GM19238 (cell line): ENCODE results near the gene IGSF8.
A peak's percentile ranks its signal among the peaks of the same experiment; 100 is the strongest.

Source experiments
- DNase-seq: peaks from one replicate; pipeline ENCODE4 v3.0.0; 2011; ENCODE audit warnings: low spot score; ENCODE audit not compliant: insufficient read length

The IGSF8 gene

DNA sequence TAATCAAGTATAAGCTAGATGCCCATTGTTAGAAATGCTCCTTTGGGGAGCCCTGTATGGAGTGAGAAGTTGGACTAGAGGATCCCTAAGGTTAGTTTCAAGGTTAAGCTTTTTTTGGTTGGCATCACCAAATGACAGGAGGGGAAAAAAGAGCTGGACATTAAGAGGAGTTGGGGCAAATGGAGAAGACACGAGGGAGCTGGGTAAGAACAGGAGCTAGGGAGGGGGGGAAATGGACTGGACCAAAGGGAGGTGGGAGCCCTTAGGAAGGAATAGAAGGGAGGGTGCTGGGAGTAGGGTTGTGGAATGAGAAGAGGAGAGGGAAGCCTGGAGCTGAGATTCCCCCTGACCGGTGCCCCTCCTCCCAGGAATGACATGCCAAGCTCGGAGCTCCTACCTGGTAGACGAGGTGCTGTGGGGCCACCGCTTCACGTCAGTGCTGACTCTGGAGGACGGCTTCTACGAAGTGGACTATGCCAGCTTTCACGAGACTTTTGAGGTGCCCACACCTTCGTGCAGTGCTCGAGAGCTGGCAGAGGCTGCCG is 11.2 kb downstream of the IGSF8 start:
- DNase-seq = no peak

DNA sequence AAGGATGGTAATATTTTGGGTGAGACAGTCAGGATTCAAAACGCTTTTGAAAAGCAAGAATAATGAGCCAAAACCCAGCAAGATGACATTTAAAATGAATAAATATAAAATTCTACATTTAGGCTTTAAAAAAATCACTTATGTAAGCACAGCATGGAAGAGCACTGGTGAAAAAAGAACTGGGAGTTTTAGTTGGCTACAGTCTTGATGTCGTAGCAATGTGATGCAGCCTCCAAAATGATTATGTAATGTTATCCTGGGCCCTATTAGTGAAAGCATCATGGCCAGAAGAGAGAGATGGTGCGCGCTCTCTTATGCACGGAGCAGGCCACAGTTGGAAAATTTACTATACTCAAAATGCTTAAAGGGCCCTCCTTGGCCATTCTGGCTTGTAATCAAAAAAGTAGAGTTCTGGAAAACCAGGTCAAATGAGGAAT is 11.9 kb downstream of the IGSF8 start:
- no peak for DNase-seq

DNA sequence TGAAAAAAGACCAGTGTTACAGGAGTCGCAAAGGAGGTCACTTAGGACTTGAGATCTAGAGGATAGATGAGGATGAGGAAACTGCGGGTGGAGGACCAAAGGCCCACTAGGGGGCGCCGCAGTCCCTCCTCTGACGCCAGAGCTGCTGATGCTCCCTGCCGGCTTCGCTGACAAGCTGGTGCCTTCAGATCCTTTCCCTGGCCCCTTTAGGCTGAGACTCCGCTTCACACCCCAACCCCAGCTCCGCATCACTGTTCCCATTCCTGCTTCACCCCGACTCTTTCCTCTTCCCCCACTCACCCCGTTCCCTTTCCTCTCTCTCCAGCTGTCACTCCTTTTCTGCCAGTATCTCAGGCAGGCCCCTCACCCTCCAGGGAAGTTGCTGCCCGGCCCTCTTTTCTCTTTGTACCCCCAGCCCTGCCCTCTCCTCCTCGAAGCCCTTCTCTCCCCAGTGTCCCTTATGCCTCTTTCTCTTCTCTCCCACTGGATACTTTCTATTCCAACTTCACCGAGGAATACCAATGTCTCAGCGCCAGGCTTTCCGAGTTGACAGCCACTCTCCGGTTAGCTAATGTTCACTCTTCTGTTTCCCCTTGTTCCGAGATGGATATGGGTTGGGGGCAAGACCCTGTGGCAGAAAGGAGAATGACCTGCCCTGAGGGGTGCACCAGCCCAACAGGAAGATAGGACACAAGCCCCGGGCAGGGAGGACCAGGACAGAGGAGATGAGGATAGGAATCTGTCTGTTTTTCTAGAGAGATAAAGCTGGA is 12.5 kb downstream of the IGSF8 start:
- peak; percentile 89 for DNase-seq

DNA sequence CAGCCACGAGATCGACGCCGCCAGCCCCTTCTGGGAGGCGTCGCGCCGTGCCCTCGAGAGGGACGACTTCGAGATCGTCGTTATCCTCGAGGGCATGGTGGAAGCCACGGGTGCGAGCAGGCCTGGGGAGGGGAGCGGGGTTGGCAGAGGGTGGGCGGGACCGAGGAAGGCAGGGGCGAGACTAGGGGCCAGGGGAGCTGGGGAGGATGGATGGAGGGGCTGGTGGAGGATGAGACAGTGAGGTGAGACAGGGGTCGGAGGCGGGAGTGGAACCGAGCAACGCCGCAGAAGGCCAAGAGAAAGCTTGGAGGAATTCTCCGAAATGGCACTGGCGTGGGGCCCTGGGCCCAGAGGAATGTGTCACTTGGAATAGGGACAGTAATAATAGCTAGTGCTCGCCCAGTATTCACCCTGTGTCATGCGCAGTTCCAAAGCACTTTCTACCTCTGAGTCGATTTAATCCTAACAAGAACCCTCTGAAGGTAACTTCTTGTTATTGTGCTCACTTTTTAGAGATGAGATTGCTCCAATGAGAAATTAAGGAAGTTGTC is 13.6 kb downstream of the IGSF8 start:
- no peak for DNase-seq

DNA sequence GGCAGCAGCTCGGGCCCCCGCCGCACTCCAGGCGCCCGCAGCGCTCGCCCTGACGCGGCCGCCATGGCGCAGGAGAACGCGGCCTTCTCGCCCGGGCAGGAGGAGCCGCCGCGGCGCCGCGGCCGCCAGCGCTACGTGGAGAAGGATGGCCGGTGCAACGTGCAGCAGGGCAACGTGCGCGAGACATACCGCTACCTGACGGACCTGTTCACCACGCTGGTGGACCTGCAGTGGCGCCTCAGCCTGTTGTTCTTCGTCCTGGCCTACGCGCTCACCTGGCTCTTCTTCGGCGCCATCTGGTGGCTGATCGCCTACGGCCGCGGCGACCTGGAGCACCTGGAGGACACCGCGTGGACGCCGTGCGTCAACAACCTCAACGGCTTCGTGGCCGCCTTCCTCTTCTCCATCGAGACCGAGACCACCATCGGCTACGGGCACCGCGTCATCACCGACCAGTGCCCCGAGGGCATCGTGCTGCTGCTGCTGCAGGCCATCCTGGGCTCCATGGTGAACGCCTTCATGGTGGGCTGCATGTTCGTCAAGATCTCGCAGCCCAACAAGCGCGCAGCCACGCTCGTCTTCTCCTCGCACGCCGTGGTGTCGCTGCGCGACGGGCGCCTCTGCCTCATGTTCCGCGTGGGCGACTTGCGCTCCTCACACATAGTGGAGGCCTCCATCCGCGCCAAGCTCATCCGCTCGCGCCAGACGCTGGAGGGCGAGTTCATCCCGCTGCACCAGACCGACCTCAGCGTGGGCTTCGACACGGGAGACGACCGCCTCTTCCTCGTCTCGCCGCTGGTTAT is 14.2 kb downstream of the IGSF8 start:
- DNase-seq = peak; percentile 80

DNA sequence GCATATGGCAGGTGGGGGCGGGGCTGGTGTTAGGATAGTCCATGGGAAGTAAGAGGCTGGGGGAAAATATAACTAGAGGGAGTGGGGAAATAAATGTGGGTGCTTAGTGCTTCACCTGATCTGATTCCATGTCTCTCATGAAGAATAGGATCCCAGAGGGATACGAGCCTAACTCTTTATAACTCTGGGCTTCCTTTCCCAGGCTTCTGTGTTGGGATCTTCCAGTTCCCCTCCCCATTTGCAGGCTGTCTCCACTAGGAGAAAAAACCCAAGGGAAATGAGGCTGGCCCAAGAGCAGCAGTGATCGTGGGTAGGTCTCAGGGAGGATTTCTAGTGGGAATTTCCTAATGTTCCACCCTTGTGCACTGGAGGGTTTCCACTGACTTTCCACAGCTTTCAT is 15.5 kb downstream of the IGSF8 start:
- no peak for DNase-seq

DNA sequence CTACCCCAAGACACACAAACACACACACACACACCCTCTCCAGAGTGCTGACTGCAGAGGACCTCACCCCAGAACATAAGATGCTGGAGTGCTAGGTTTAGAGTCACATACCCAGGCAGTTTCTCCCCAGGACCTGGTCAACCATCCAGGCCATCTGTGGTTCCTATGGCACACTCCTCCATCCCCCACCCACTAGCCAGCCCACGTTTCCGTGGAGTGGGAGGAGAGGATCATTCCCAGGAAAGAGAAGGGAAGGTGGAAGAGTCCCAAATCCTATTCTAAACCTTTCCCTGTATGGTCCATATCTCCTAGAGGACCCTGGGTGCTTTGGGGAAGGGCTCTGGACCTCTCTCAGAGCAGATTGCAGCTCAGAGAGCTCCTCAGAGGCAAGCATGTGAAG is 15.9 kb downstream of the IGSF8 start:
- no peak for DNase-seq

DNA sequence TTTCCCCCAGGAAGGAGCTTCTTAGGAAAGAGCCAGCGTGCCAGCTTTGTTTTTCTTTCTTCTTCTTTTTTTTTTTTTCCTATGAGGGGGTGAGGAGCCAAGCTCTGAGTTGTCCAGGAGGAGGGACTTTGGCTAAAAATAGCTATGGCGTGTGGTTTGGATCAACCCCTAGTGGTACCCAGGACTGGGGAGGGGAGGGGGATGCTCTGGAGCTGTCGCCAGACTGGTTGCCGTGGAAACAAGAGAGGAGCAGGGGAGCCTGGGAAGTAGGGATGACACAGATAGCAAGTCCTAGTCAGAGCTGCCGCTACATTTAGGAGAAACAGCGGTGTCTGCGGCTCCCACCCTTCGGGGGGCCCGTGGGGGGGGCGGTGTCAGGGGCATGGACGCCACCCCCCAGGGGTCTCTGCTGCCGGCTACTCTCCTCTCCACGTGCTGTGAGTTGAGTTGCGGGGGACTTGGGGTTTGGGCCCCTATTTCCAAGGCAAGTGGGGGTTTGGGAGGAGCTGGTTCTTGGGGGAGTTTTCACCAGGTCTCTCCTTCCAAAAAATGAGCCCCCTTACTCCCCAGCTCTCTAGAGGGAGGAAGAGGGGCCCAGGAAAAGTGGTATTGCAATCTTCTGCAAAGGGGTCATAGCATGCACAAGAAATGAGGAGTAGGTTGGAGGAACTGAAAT is 17.0 kb downstream of the IGSF8 start, which contains the start of gene KCNJ9:
Gene KCNJ9, plus strand, starts transcription at position 278 of the 676 bp plus-strand sequence. CDS start 2,493 bp downstream, outside the sequence.
- DNase-seq = no peak

DNA sequence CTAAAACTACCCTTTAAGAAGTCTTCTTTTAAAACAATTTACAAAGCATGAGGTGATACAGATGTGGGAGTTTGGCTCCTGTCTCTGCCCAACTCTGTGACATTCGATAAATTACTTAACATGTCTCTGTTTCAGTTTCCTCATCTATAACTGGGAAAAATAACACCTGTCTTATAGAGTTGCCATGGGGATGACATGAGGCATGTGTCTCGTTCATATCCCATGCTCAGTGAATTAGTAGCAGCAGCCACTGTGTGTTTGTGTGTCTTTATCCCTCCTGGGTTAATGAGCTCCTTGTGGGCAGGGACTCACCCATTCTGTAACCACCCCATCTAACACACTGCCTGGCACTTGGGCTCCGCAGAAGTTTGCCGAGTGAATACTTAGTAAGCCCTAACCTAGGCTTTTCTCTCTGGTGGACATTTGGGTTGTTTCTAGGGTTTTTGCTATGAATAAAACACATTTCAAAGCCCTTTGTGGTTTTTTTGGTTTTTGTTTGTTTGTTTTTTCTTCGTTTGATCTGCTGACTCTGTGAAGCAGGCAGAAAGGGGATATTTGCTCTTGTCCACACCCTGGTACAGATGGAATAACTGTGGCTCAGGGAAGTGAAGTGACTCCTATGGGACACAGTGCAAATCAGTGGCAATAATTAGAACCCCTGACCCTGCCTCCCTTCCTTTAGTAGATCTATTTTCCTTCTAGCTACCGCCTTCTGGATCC is 17.9 kb downstream of the IGSF8 start:
- DNase-seq = no peak

DNA sequence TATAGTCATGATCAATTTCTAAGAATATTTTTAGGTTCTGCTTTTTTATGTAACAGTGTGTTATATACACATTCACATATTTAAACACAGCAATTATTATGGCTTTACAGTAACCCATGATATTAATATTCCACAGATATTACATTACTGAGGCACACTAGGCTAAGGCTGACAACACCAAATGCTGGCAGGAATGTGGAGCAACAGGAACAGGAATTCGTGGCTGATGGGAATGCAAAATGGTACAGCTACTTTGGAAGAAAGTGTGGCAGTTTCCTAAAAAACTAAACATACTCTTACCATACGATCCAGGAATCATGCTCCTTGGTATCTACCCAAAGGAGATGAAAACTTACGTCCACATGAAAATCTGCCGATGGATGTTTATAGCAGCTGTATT is 19.0 kb downstream of the IGSF8 start:
- no peak for DNase-seq

DNA sequence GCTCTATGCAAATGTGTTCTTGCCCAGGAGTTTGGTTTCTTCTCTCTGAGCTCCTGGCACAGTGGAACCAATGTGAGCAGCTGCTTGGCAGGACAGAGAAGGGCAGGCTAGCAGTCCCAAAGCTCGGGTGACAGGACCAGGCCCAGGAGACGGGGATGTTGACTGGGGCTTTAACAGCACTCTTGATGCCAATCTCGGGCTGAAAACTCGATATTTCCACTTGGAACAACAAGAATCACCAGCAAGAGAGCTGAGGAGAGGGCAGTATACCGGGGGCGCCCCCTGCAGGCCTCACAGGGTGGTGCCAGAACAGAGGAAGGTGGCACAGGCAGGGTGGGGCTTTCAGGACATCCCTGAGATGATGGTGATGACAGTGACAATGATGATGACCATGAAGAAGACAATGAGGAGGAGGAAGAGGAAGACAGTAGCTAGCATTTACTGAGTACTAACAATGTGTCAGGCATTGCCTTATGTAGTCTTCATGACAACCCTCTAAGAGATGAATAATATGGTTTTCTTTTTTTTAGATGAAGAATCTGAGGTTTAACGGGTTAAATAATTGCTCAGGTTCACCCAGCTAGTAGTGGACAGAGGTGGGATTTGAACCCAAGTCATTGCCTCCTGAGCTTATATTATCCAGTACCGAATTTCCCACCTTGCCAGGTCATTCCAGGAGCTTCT is 19.8 kb downstream of the IGSF8 start:
- DNase-seq = peak; percentile 64

DNA sequence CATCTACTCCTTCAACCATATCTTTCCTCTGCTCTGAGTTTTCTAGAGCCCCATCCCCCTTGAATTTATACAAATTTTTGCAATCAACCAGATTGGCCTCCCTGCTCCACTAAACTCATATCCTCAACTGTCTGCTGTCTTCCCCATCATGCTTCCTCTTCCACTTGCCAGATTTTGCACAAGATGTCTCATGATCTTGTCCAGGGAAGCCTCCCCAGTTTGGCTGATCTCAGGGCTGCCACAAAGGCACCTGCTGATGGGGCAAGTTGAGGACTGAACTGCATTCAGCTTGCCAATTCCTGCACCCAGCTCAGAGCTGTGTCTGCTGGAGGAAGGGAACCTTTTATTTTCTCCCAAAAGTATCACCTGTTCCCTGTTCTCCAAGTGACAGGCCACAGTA is 20.9 kb downstream of the IGSF8 start:
- DNase-seq = no peak

DNA sequence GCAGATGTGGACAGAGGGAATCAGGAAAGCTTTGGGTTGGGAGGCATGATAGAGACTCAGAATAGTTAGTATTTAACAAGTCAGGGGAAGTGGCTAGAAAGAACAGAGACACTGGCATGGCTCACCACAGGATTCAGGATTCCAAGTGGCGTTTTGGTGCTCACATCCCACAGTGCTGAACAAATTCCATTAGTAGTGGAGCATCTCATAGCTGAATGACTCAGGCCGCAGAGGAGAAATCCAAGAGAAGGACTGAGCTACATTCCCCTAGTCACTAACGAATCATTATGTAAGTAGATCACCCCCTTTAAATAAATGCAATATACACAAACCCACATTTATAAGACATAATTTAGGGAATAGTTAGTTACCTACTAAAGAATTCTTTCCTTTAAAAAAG is 22.1 kb downstream of the IGSF8 start:
- DNase-seq = no peak

DNA sequence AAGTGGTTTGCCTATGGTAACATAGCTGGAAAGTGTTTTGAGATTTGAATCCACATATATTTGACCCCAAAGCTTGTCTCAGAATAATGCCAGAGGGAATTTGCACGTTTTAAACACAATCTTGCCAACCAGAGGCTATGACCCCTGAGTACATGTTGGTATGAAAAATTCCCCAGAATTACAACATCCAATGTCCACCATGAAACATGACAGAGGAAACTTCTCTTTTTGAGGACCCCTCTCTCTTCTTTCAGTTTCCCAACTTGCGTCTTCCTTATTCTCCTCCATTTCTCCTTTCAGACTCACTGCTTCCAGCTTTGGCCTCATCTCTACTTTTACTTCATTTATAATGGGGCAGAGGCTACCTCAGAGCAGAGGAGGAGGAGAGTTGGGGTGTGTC is 22.6 kb downstream of the IGSF8 start:
- no peak for DNase-seq

DNA sequence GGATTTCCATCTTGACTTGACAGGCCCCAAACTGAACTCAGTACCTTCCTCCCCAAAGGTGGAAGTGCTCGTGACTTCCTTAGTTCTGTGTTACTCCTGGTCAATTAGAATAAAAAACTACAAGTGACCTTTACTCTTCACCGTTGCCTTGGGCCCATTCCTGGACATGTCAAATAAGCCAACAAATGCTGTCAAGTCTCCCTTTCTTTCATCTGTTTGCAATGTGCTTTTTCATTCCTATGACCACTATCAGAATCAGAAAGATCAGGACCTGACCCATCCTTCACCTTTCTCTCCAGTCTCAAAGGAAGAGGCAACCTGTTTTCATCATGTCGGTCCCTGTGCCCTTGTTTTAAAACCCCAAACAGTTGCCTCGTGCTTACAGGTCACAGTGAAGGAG is 23.6 kb downstream of the IGSF8 start:
- no peak for DNase-seq

DNA sequence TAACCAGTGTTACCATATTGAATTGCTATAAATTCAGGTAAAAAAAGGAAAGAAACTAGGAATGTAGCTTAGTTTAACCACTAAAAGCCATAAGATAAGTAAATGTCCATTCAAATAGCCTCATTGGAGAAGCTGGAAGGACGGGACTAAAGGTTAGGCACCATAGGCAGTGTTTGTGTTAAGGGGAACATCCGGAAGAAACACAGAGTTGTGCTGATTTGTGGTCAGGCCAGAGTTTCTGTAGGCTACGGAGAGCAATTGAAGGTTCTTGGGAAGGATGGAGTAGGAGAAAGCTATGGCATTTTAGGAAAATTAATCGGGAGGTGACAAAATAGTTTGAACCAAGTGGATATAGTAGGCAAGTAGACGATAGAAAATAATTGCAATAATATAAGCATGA is 27.1 kb downstream of the IGSF8 start:
- no peak for DNase-seq

DNA sequence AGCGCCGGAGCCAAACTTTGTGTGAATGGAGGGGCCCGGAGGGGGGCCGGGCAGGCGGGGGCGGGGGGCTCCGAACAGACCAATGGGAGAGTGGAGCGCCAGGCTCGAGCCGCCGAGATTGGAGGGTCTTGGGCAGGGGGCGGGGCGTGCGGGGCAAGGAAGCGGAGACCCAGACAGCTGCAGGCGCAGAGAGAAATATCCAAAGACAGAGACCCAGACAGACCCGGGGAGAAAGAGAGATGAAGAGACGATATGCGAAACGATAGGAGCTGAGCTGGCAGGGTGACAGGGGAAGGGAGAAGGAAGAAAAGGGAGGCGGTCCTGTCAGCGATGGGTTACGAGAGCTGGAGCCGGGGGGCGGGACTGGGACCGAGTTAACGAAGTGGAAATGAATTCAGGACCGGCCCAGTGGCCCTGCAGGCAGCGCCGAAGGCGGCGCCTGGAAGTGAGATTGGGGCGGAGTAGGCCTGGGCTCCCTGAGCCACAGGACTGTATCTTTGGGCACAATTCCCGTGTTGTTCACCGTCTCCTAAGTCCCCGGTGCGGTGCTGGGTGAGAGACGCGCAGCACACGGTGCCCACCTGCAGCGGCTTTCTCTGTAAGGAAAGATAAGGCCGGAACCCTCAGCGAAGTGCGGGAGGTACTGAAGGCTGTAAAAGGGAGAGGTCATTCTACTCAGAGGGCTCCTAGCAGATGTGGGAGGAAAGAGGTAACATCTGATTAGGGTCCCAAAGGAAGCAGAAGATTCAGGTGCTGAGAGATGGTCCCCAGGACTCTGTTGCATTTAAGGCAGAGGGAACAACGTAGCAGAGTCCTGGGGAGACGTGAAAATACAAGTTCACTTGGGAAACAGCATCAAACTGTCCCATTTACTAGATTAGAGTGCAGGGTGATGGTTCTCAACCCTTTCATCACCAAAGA is 27.9 kb downstream of the IGSF8 start:
- peak; percentile 59 for DNase-seq

DNA sequence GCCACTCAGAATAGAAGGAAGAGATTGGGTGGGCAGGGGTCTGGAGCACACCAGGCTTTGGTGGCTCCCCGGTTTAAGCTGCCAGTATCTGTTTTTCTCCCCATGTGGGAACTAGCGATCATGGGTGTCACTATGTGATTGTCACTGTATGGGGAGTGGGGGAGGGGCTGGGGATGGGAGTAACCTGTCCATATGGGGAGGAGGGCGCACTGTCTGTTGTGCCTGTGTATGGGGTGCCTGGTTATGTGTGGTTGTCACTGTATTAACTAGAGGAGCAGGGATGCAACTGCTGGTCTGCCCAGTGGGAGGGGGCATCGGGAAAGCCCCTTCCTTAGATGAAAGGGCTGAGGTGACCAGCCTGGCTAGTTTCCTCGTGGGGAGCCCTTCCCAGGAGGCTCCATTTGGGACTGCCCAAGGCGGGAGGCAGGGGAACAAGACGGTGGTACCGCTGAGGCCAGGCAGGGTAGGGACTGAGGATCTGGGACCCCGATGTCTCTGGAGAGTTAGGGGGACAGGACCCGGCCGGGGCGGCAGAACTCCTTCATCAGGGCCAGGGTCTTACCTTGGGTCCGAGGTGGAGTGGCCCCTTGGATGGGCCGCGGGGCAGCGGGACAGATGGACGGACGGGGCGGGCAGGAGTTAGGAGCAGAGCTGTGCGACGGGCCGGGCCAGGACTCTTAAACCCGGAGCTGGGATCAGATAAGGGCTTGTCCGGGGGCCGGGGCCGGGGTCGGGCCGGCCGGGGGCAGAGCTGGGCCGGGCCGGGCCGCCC is 28.8 kb downstream of the IGSF8 start, which contains the start of gene KCNJ10:
Gene KCNJ10, minus strand, starts transcription at position 701 of the 772 bp plus-strand sequence. CDS start 27,628 bp downstream, outside the sequence.
- DNase-seq = no peak
